ENCODE results near the gene DNAJC18.
"Not testable (repeated sequence)": the region's sequence is repeated elsewhere in the genome, so short reads cannot be mapped to it uniquely, and the experiment has no call there.

DNAJC18 gene

DNA sequence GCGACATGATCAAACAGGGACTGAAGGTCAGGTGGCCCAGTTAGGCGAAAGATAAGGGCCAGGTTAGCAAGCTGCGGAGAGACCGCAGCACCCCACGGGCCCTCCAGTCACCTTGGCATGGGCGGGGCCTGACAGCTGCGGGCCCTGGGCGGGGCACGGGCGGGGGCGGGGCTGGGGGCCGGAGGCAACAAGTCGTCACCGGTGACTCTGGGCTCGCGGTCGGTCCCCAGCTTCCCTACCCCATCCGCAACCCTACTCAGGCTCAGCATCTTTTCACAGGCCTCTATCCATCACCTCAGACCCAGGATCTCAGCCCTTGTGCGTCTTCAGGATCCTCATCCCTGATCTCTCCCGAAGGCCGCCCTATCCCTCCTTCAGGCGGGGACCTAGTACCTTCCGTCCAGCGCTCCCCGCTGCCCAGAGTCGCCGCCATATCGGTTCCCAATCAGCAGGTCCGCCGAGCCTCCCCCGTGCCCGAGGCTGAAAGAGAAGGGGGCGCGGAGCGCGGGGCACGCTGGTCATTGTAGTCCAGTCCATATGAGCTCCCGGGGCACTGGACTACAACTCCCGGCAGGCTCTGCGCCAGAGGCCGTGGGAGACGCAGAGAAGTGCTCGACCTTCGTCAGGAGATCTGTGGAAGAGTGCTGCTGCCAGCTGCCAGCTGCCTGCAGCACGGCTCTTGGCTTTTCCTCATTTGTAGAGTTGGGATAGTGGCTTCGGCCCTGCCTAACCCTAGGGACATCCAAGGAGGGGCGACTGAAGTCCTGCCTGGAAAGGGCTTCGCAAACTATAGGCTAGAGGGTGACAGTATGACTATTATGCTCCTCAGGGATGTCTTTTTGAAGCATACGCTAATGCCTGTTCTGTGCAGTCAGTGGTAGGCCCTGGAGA is at the start of gene DNAJC18:
Gene DNAJC18 (minus strand): TSS at position 513 of the 891 bp plus-strand sequence. CDS start 80 bp downstream, at position 433.
- no peak for FAIRE-seq

DNA sequence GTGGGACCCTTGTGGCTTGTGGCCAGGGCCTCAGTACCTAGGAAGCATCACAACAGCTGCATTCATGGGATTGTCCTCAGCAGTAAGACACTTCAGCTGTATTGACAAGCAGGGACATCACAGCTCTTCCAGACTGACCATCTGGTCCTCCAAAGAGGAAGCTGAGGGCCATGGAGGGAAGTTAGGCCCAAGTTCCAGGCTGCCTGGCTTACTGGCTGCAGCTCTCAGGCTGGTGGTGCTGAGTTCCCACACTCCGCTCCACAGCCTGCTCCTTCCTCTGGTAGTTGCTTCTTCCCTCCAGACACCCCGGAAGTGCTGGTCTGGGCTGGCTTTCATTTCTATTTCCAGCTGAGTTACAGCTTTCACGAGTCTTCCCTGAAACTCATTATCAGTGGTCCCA is 48.9 kb upstream of the DNAJC18 start:
- FAIRE-seq, result no peak

DNA sequence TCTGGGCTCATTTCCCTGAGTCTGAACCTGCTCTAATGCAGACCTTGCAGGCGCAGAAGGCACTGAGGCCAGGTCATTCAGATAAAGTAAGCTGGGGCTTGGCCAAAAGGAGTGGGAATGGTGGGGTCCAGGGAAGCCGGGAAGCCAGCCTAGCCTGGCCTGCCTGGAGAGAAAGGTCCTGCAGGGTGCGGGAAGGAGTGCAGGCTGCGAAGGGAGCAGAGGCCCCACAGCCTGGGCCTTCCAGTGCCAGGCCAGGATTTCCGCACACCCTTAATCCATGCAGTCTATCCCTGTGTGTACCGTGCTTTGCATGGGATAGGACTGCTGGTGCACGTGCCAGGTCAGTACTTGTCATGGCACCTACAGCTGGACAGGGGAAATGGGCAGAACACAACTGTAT is 46.9 kb upstream of the DNAJC18 start:
- no peak for FAIRE-seq

DNA sequence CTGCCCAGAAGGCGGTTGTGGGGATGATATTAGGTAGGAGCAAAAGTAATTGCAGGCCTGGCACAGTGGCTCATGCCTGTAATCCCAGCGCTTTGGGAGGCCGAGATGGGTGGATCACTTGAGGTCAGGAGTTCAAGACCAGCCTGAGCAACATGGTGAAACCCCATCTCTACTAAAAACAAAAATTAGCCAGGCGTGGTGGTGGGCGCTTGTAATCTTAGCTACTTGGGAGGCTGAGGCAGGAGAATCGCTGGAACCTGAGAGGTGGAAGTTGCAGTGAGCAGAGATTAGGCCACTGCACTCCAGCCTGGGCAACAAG is 43.5 kb upstream of the DNAJC18 start:
- FAIRE-seq, result not testable (repeated sequence)

DNA sequence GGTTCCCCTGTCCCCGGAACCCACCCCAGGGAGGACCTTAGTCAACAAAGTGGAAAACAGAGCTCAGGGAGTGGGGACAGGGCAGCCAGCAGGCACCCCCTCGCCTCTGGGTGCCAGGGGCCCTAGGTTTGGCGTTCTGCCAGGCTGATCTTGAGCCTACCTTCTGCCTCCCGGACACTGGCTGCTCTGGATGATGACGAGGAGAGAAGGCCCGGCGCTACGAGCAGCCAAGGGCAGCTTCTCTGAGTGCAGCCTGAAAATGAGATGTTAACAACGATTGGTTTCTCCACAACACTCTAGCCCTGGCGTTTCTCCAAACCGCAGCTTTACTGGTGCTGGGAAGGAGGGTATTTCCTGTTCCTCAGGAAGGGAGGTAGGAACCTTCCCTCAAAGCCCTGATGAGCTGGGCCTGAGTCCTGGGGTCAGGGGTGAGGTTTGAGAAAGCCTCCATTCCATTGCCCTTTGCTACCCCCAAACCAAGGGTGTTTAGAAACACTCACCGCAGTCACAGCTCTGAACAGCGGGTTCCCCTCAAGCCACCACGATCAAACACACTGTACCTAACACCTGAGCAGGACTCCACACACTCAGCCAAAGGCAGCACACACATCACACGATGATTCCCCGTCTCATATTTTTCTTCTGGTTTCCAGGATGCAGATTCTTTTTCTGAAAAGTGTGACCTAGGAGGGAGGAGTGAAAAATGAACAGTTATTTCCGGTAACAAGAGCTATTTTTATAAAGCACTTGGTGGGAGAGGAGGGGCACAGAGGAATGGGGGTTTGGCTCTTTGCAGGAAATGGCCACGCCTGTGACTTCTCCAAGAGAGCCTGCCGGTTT is 42.9 kb upstream of the DNAJC18 start, which contains the start of gene STING1:
Gene STING1 (minus strand): TSS at position 709 of the 840 bp plus-strand sequence. CDS start 1,054 bp downstream, outside the sequence.
- FAIRE-seq, result no peak

DNA sequence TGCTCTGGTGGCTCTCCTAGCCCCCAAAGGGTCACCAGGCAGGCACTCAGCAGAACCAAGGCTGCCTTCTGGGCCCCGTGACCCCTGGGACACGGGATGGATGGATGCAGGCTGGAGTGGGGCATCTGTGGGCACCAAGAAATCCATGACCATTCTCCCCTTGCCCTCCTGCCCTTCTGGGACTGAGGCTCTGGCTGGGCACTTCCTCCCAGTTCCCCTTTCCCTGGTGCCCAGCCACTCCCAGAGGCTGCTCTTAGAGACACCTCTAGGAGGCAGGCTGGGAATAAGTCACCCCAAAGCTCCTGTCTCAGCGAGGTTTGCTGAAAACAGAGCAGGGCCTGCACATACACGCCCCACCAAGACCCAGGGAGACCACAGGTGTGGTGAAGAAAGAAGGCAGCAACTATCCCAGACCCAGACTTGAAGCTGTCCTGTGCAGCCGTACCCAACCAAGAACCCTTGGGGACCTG is 42.3 kb upstream of the DNAJC18 start:
- FAIRE-seq, result no peak

DNA sequence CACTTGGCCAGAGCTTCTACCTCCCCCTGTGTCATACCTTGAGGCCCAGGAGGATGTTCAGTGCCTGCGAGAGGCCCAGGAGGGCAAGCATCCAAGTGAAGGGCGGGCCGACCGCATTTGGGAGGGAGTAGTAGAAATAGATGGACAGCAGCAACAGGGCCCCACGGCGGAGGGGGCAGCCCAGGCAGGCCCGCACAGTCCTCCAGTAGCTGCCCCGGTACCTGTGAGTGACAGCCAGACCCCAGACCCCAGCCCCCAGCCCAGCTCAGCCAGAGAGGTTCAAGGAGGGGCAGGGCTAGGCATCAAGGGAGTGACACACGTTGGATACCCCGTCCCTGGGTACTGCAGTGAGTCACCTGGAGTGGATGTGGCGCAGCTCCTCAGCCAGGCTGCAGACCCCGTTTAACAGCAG is 41.8 kb upstream of the DNAJC18 start:
- no peak for FAIRE-seq

DNA sequence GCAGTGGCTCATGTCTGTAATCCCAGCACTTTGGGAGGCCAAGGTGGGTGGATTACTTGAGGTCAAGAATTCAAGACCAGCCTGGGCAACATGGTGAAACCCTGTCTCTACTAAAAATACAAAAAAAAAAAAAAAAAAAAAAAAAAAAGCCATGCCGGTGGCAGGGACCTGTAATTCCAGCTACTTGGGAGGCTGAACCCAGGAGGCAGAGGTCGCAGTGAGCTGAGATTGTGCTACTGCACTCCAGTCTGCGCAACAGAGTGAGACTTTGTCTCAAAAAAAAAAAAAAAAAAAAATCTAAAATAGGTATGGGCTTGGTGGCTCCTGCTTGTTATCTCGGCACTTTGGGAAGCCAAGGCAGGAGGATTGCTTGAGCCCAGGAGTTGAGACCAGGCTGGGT is 40.4 kb upstream of the DNAJC18 start:
- not testable (repeated sequence) for FAIRE-seq

DNA sequence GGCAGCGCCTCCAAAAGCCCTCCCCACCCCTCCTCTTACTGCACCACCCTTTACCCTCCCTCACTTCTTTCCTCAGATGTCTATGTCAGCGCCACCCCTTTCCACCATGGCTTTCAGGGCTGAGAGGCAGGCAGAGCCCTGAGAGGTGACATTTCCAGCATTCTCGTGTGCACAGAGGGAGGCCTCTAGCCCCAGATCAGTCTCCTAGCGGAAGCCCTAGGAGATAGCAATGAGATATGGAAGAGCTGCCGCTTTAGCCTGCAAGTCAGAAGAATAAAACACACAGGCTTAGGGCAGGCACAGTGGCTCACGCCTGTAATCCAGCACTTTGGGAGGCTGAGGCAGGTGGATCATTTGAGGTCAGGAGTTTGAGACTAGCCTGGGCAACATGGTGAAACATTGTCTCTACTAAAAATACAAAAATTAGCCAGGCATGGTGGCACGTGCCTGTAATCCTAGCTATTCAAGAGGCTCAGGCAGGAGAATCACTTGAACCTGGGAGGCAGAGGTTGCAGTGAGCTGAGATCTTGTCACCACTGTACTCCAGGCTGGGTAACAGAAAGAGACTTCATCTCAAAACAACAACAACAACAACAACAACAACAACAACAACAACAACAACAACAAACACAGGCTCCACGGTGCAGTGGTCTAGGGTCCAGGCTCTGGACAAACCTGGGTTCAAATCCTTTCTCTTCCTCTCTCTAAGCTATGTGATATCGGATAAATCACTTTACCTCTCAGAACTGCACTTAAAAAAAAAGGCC is 39.5 kb upstream of the DNAJC18 start:
- not testable (repeated sequence) for FAIRE-seq

DNA sequence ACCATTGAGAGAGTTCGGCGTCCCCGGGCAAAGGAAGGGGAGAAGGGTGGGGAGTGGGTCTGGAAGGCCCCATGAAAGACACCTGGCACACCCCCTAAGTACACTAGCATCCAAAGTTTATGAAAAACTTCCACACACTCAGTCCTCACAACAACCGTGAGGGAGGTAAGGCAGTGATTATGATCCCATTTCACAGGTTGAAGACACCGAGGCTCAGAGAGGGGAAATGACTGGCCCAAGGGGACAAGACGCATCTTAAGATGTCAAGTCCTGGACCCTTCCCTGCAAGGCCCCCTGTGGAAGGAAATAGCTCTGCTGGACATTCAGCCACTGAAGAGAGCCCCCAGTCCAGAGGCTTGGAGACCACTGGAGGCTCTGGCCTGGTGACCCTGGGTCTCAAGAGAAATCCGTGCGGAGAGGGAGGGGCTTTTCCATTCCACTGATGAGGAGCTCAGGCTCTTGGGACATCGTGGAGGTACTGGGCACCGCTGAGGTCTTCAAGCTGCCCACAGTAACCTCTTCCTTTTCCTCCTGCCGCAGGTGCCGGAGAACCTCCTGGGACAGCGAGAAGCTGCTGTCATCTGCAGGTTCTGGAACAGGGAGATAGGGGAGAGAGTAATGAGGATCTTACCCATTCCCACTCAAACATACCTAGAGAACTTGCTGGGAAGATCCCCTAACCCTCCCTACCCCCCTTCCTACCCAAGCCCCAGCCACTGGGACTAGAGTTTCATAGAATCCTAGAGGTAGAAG is 36.7 kb upstream of the DNAJC18 start:
- no peak for FAIRE-seq

DNA sequence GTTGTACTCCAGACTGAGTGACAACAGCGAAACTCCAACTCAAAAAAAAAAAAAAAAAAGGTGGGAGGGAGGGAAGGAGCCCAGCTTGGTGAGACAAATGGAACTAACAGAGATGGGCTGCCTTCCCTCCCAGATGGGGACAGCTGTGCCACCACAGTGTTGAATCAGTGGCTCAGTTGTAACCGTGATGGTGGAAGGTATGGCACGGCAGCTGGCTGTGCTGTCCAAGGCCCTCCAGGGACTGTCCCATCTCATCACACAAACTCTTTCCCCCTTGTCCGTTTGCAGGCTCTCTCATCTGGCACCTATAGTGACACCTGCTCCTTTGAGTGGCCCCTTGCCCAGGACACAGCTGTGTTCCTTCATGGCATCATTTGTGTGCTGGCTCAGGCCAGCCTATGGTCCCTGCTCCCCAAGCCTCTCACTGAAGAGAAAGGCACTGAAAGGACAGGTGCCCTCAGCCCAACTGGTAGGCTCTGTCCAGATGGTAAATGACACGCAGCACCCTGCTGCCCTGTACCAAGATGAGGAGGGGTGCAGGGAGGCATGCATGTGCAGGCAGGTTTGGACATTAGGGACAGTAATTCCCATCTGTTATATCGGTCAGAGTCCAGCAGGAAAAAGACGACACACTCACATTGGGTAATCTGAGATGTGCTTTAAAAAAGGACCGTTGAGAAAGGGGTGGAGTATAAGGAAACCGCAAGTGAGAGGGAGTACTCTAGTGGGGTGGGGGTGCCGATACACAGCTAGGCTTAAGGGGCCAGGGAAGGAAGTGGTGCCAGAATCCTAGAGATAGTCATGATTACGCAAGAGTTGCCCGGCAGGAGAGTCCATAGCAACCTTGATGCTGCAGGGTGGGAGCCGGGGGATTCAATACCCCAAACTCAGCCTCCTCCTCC is 35.8 kb upstream of the DNAJC18 start:
- no peak for FAIRE-seq

DNA sequence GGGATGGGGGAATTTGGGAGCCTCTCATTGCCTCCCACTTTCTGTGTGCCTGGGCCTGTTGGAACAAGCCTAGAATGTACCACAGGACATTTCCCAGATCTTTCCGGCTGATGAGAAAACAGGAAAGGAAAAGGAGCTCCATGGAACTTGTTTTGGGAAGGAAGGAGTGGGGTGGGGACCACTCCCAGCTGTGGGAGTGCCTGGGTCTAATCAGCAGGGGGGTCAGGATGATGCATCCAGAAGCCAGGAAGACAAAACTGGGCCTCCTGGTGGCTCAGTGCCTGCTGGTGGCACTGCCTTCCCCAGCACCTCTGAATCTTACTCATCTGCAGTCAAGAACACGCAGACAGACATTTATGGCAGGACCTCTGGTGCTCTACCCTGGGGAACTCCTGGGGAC is 34.2 kb upstream of the DNAJC18 start:
- FAIRE-seq, result no peak

DNA sequence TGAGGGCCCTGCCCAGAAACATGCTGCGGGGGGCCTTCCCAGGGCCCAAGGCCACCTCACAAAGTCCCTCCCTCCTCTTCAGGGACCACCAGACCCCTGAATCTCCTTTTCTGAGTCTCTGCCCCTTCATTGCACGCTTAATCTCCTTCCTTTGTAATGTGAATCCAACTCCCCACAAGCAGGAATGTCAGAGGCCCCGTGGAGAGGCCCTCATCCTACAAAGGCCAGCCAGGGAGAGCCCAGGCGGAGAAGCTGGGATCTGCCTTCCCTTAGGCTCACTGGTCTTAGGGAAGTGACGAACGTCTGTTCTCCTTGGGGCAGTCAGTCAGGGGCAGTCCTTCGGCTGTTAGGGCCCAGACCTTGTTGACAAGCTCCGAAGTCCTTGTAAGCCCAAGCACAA is 33.8 kb upstream of the DNAJC18 start:
- FAIRE-seq, result no peak

DNA sequence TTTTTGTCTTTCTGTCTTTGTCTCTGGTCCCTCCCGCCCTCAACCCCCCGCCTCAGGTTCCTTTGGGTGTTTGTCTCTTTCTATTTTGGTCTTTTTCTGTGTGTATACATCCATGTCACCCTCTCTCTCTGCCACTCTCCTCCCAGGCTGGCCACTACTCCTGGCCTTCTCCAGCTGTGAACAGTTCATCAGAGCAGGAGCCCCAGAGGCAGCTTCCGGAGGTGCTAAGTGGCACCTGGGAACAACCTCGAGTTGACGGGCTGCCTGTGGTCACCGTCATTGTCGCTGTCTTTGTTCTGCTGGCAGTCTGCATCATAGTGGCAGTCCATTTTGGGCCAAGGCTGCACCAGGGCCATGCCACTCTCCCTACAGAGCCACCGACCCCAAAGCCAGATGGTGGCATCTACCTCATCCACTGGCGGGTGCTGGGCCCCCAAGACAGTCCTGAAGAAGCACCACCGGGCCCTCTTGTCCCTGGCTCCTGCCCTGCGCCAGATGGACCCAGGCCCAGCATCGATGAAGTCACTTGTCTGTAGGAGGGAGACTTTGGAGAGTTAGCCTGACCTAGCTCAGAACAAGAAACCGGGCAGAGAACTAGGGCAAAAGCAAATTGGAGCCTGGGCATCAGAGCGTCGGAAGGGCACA is 33.2 kb upstream of the DNAJC18 start:
- FAIRE-seq, result no peak

DNA sequence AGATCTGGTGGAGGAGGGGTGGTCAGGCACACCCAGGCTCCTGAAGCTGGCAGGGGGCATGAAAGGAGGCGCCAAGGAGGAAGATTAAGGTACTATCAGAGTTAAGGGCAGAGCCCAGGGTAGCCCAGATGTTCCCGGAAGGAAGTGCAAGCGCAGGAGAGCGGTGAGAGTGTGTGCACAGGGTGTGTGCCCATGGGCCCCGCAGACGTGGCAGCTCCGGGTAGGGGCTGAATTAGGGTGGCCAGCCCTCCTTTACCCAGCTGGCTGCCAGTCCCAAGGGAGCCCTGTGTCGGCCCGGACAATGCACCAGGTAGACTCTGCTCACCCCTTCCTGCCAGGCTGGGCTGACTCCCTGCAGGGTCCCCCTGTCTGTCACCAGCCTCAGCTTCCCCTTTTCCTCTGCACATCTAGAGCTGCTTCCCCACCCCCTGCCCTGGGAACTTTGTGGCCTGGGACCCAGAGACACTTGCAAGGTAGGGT is 31.5 kb upstream of the DNAJC18 start, which contains the start of gene SMIM33:
Gene SMIM33 (plus strand): TSS at position 184 of the 480 bp plus-strand sequence. CDS start 118 bp downstream, at position 302.
- no peak for FAIRE-seq

DNA sequence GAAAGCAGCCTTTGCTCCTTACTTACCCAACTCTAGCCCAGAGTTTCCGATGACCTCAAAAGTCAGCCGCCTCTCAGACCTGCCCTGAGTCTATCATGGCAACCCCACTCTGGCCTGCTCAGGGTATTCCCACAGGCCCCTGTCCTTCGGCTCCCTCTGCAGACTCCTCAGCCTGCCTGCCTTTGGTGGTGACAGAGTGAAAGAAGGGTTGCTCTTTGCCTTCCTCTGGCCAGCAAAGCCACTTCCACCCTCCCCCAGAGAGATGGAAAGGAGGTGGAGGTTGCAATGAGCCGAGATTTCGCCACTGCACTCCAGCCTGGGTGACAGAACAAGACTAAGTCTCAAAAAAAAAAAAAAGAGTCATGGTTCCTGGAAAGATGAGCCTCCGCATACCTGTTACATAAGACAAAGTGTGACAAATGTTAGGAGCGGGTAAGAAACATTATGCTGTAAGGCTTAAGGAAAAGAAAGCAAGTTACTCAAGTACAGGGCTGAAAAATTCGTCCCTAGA is 29.2 kb upstream of the DNAJC18 start:
- FAIRE-seq, result no peak

DNA sequence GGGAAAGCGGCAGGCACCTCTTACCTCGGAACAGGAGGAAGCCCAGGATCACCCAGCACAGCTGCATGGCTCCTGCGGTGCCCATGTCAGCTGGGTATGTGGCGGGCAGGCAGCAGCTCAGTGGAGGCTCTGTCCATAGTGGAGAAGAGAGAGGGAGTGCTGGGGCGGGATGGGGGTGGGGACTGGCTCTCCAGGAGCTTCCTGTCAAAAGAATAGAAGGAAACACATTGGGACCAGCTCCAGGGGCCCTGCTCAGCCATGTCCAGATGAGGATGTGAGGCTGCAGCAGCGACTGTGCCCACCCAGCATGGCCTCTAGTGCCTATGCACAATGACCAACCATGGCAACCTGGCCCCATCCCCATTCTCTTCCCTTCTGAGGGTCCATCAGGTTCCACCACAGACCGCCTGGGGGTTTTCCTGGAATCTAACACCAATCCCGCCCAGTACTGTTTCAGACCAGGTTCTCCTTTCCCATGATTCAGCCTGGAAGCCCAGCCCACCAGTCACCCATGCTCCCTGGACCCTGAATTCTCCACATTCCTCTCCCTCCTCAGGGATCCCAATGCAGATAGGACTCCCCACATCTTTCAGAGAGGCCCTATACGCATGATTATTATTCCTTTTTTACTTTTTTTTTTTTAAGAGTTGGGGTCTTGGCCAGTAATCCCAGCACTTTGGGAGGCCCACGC is 23.4 kb upstream of the DNAJC18 start, which contains the start of gene ECSCR:
Gene ECSCR (minus strand): TSS at position 158 of the 691 bp plus-strand sequence. CDS start 73 bp downstream, at position 85.
- no peak for FAIRE-seq

DNA sequence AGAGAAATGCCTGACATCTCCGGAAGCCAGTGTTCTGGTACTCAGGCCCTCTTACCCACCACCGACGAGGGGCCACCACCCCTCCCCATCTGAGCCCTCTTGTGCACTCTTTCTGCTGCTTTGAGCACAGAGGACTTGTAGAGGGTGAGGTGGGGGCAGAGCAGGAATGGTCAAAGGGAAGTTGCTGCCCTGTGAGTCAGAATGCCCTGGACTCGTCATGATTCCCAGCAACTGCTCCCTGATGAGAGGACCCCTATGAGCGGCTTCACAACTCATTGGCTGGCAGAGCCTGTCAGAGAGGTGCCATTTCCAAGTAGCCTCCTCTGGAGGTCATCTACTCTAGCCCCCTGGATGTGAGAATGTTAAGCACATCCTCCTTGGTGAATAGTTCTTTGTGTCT is 22.4 kb upstream of the DNAJC18 start:
- FAIRE-seq, result no peak

DNA sequence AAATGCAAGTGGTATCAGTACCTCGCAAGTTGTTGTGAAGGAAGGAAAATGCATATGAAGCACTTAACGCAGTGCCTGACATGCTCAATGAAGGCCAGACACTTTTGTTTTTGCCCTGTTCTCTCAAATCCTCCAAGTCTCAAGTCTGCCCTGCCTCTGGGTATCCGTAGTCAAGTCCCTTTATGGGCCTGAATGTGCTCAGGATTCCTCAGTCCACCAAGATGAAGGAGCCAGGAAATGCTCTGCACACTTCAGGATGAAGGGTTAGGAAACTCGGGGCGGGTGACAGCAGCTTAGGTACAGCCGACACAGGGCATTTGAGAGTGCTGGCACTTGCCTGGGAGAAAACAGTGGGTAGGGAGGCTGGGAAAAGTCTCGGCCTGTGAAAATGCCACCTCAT is 21.9 kb upstream of the DNAJC18 start:
- no peak for FAIRE-seq
